Measurements from ENCODE around the gene GK.
"Not testable (repeated sequence)": the region's sequence is repeated elsewhere in the genome, so short reads cannot be mapped to it uniquely, and the experiment has no call there.

GK gene

DNA sequence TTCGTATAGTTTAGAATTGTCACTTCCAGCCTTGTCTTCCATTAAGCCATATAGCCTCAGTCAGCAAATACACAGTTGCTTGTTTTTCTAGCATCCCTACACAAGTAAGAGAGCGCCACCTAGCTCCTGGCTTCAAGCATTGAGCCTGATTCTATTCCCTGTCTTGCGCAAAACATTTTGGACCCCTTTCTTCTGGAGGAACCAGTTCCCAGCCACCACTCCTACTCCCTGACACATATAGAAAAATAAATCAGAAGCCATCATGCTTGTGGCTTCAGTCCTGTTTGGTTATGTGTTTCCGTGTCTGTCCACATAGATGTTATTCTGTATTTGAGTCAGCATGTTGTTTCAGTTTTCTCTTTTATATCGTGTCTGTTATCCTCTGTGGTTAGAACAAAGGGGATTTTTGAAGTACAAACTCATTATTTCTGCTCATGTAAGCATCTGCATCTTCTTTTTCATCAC is 59.9 kb downstream of the GK start:
- DNase-seq = peak; percentile 33 to 51

- no peak for DNase-seq
These were observed 60.9 kb downstream of the GK start for GRCh38 chrX:30714138-30714537.

- no peak for DNase-seq
These were observed 62.8 kb downstream of the GK start for GRCh38 chrX:30715976-30716375.

DNA sequence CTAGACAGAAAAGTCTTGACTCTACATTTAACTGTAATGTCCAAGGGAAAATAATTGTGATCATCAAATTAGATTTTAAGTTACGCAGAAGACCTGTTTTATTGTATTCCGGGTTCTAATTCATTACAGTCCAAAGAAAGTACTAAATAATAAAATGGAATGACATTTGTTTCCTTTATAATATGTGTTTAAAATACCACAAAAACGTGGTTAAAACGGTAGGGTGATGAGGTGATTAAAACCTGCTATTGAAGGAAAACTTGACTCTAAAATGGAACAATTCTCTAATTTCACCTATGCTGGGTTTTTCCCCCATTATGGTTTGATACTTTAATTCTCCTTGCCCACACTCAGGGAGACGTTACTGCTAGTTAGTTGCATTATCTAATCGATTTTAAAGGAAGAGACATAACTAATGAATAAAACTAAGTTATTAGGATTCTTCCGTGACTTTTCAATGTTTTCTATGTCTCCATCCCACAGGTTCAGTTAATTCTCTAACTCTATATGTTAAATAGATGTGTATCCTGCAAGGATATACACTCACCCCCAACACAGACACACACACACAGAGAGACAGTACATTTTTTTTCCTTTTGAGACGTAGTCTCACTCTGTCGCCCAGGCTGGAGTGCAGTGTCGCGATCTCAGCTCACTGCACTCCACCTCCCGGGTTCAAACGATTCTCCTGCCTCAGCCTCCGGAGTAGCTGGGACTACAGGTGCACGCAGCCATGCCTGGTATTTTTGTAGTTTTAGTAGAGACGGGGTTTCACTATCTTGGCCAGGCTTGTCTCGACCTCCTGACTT is 80.8 kb downstream of the GK start:
- no peak for DNase-seq

- no peak for DNase-seq
These were observed 81.6 kb downstream of the GK start for GRCh38 chrX:30734782-30735181.

GRCh38 chrX:30735839-30736238 is 82.6 kb downstream of the GK start:
- peak; percentile 17 to 75 for DNase-seq

GRCh38 chrX:30741545-30741944 is 88.3 kb downstream of the GK start:
- no peak for DNase-seq

GRCh38 chrX:30748342-30748960 is 95.2 kb downstream of the GK start:
- no peak for DNase-seq

DNA sequence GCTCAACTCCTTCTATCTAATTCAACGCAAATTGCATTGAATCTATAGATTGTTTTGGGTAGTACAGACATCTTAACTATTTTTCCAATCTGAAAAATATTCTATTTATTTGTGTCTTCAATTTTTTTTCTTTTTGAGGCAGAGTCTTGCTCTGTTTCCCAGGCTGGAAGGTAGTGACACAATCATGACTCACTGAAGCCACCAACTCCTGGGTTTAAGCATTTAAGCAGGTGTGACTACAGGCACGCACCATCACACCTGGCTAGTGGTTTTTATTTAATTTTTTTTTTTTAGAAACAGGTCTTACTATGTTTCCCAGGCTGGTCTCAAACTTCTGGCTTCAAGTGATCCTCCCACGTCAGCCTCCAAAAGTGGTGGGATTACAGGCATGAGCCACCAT is 98.3 kb downstream of the GK start:
- no peak for DNase-seq

GRCh38 chrX:30762755-30763154 is 109.5 kb downstream of the GK start:
- DNase-seq = no peak

- not testable (repeated sequence) for DNase-seq
These were observed 120.5 kb downstream of the GK start for GRCh38 chrX:30773764-30774163.

DNA sequence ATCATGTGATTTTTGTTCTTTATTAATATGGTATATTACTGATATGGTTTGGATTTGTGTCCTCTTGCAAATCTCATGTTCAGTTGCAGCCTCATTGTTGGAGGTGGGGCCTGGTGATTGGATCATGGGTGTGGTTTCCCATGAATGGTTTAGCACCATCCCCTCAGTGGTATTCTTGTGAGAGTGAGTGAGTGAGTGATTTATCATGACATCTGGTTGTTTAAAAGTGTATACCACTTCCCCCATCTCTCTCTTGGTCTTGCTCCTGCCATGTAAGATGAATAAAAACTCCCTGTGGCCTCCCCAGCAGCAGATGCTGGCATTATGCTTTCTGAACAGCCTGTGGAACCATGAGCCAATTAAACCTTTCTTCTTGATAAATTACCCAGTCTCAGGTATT is 124.4 kb downstream of the GK start:
- no peak for DNase-seq

DNA sequence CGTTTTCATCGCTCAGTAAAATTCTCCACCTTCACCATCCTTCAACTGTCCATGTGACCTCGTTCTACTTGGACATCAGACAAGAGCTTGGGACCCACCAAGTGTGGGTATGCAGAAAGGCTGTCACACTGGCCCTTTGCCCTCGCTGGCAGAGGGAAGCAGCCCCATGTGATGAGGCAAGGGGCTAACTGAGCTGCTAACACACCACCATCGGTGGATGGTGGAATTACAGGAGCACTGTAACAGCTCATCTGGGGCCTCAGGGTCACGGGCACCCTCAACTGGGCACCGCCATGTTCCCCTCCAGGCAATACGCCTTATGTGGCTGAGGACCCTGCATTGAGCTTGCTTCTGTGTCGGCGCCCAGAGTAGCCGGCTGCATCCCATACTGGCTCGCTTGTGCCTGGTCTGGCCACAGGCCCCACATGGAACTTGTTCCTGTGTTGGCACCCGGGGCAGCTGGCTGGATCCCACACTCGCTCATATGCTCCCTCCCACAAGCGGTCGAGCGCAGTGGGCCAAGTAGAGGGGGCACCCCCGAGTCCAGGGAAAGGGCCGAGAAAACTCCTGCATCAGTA is 126.3 kb downstream of the GK start:
- no peak for DNase-seq
